IPS DF 6.9 (cell line): ENCODE data around the gene FOS.

Source experiments
- DNase-seq: peaks from one replicate; pipeline ENCODE4 v3.0.0-alpha.2; 2013; ENCODE audit warnings: low read depth, low spot score
- H3K27ac ChIP-seq: one replicate; pipeline ENCODE4 v1.5.1; 2013; ENCODE audit warnings: low read length, control low read depth
- H3K27me3 ChIP-seq: 2 replicates; pipeline ENCODE4 v1.6.1; 2013; ENCODE audit warnings: mild to moderate bottlenecking, low read length; ENCODE audit not compliant: control insufficient read depth, insufficient read depth
- H3K36me3 ChIP-seq: 2 replicates; pipeline ENCODE4 v1.6.1; 2013; ENCODE audit warnings: low read length; ENCODE audit not compliant: control insufficient read depth, insufficient read depth
- H3K4me1 ChIP-seq: 2 replicates; pipeline ENCODE4 v1.6.1; 2013; ENCODE audit warnings: low read length; ENCODE audit not compliant: control insufficient read depth, insufficient read depth
- H3K4me3 ChIP-seq: 2 replicates; pipeline ENCODE4 v1.5.1; 2013; ENCODE audit warnings: mild to moderate bottlenecking, low read length
- H3K9me3 ChIP-seq: 2 replicates; pipeline ENCODE4 v1.6.1; 2013; ENCODE audit warnings: low read length, inconsistent platforms; ENCODE audit not compliant: control insufficient read depth, insufficient read depth
- WGBS: extraction: QIAGEN DNeasy Blood & Tissue Kit; methylation state at CpG from one replicate; pipeline ENCODE4 v1.1.7; 2013; ENCODE audit warnings: mixed read lengths, missing lambda C conversion rate; ENCODE audit not compliant: insufficient read length, insufficient coverage; 5-methylcytosine and 5-hydroxymethylcytosine counted together

FOS gene

DNA sequence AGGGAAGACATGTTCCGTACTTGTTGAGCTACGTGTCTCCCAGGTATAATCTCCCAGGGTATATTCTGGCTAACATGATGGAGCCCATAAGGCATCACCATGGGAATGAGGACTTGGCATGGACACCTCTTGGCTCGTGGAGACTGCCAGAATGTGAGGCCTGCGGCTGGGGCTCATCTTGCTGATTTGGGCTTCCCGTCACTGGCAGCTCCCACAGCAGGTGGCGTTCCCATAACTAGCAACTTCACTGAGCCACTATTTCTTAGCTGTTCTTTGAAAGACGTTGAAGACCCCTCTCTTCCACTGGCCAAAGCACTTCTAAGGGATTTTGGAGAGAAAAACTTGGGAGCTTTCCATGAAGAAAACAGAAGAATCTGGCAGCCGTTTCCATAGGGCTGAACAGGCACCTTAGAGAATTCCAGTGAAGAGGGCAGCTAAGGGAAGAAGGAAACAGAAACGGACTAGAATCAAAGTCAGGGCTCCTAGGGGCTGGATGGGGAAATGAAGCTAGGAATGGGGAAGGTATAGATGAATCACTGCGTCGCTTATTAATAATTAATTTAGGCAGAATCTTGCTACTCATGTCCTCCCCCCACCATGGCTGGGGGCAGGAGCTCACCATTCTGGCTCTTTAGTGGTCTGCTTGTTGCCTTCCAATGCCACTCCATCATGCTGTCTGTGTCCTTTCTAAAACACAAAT is 39.7 kb upstream of the FOS start:
- WGBS, result no CpG with 5 or more reads among the region's 11 CpGs
- Histone ChIP-seq H3K27me3 (no peaks in the 10 kb centered on the region), H3K36me3 (no peaks in the 10 kb centered on the region), H3K4me3 (no peak overlapping the region), H3K27ac (no peak overlapping the region), H3K4me1 (no peaks in the 10 kb centered on the region), H3K9me3 (no peaks in the 10 kb centered on the region)
- no peak for DNase-seq

DNA sequence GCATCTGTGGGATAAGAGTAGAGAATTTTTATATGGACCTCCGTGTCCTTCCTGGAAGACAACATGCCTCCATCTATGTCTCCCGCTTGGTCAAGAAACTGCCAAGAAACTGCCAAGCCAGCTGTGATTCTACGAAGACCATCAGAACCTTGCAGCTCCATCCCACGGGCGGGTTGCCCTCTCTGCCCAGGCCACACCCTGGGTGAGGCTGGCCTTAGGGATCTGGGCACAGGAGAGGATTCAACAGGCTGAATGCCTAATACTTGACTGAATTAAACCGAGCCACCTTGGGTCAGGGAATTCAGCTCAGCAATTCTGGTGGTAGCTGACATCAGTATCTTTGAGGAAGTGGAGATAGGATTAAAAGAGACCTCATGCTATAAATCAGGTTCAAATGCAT is 37.8 kb upstream of the FOS start:
- WGBS, result no CpG with 5 or more reads among the region's 6 CpGs
- Histone ChIP-seq H3K4me3 (no peak overlapping the region), H3K9me3 (no peaks in the 10 kb centered on the region), H3K36me3 (no peaks in the 10 kb centered on the region), H3K4me1 (no peaks in the 10 kb centered on the region), H3K27ac (no peak overlapping the region), H3K27me3 (no peaks in the 10 kb centered on the region)
- DNase-seq, result no peak

DNA sequence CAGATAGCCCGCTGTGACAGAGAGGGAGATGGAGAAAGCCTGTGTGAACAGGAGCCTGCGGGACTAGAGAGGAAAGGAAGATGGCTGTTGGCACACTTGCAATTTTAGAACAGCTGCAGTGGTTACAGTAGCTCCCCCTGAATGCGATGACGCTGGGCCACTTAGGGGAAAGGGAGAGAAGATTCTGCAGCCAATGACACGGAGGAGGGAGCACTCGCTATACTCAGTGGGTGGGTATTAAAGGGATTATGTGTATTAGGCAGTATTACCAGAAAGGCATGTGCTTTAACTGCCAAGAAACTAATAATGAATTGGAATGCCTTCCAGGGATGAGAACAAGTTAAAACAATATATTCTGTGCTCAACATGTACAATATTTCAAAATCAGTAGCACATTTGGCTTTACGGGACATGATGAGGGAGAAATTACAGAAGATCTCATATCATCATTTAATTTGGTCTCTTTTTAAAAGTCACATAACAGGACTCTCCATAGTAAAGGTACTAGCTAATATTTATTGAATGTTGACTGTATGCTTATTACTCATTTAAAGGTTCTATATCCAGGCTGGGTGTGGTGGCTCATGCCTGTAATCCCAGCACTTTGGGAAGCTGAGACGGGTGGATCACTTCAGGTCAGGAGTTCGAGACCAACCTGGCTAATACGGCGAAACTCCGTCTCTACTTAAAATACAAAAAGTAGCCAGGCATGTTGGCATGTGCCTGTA is 35.9 kb upstream of the FOS start:
- no CpG with 5 or more reads among the region's 12 CpGs for WGBS
- Histone ChIP-seq H3K4me3 (no peak overlapping the region), H3K9me3 (no peaks in the 10 kb centered on the region), H3K27ac (no peak overlapping the region), H3K4me1 (no peaks in the 10 kb centered on the region), H3K36me3 (no peaks in the 10 kb centered on the region), H3K27me3 (no peaks in the 10 kb centered on the region)
- DNase-seq, result no peak

DNA sequence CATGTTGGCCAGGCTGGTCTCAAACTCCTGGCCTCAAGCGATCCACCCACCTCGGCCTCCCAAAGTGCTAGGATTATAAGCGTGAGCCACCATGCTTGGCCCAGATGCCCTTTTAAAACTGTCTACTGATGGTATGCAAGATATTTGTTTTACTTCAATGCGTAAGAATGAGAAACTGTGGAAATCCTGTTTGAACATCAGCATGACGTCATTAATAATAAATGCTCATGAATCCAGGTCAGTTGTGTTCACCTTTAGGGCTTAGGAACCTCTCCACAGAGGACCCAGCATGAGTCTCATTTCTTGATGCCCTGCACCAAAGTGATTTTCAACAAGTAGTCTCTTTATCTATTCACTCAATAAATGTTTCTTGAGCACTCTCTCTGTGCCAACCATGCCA is 34.5 kb upstream of the FOS start:
- H3K27ac ChIP-seq, result no peak overlapping the region
- DNase-seq, result no peak
- H3K27me3 ChIP-seq, result no peaks in the 10 kb centered on the region
- no peaks in the 10 kb centered on the region for H3K36me3 ChIP-seq
- WGBS, result no CpG with 5 or more reads among the region's 5 CpGs
- no peaks in the 10 kb centered on the region for H3K9me3 ChIP-seq
- no peaks in the 10 kb centered on the region for H3K4me1 ChIP-seq
- no peak overlapping the region for H3K4me3 ChIP-seq

DNA sequence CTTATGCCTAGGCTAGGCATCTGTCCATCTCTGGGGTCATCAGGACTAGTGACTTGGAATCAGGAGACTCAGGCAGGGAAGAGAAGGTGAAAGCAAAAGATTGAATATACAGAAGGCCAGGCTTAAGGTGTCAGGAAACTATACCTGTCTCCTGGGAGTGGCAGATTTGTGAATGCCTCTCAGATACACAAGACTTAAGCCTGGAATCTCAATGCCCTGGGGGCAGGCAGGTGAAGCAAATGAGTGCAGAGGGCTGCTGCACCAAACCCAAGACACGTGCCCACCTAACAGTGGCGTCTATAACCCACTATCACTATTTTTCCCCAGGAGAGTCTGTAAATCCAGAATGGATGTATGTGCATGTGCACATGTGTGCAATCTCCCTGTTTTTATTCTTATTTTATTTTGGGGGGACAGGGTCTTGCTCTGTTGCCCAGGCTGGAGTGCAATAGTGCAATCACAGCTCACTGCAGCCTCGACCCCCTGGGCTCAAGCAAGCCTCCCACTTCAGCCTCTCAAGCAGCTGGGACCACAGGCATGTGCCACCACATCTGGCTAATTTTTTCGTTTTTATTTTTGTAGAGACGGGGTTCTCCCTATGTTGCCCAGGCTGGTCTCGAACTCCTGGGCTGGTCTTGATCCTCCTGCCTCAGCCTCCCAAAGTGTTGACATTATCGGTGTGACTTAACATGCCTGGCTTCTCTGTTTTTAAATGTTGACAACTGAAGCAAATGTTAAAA is 31.9 kb upstream of the FOS start:
- H3K9me3 ChIP-seq, result no peaks in the 10 kb centered on the region
- H3K36me3 ChIP-seq, result no peaks in the 10 kb centered on the region
- H3K27ac ChIP-seq, result no peak overlapping the region
- H3K27me3 ChIP-seq, result no peaks in the 10 kb centered on the region
- H3K4me1 ChIP-seq, result no peaks in the 10 kb centered on the region
- H3K4me3 ChIP-seq, result no peak overlapping the region
- DNase-seq, result no peak
- WGBS, result no CpG with 5 or more reads among the region's 7 CpGs

DNA sequence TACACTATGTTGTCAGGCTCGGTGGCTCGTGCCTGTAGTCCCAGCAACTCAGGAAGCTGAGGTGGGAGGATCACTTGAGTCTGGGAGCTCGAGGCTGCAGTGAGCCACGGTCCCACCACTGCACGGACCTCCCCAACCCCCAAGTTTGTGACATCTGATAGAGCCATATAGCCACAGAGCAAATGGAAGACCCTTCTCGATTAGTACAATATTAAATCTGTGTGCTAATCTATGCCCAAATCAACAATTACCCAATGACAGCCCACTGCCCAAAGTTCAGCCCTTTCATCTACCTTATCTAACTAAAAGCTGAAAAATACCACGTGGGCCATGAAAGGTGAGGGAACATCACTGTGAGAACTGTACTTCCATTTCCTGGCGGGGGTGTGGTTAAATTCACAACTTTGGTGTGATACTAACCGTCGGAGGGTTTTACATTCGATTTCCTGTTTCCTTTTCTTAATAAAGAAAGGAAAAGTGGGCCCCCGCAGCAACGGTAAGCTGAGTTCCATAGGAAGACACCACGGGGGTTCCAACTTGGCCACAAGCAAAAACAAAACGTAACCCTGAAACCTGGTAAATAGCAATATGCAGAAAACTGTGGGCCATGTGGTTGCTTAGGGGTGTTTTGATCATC is 31.2 kb upstream of the FOS start:
- H3K9me3 ChIP-seq, result no peaks in the 10 kb centered on the region
- H3K27ac ChIP-seq, result no peak overlapping the region
- H3K4me3 ChIP-seq, result no peak overlapping the region
- no peaks in the 10 kb centered on the region for H3K27me3 ChIP-seq
- H3K36me3 ChIP-seq, result no peaks in the 10 kb centered on the region
- no CpG with 5 or more reads among the region's 15 CpGs for WGBS
- no peaks in the 10 kb centered on the region for H3K4me1 ChIP-seq
- no peak for DNase-seq

DNA sequence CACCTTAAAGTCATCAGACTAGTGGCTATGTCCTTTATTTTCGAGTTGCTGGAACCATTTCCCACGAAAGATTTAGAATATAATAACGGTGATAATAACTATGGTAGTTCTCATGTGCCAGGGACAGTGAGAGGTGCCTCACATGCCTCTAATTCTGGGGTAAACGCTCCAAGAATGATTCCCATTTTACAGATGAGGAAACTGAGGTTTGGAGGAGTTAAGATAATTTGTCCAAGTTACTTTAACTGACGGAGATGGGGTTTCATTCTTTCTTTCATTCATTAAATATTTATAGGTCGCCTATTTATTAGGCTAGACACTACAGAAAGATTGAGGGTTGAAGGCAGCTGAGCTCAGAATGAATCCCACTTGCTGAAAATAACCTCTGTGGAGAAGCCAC is 30.7 kb upstream of the FOS start:
- no CpG with 5 or more reads among the region's 6 CpGs for WGBS
- Histone ChIP-seq H3K9me3 (no peaks in the 10 kb centered on the region), H3K27me3 (no peaks in the 10 kb centered on the region), H3K4me3 (no peak overlapping the region), H3K27ac (no peak overlapping the region), H3K4me1 (no peaks in the 10 kb centered on the region), H3K36me3 (no peaks in the 10 kb centered on the region)
- DNase-seq, result no peak

DNA sequence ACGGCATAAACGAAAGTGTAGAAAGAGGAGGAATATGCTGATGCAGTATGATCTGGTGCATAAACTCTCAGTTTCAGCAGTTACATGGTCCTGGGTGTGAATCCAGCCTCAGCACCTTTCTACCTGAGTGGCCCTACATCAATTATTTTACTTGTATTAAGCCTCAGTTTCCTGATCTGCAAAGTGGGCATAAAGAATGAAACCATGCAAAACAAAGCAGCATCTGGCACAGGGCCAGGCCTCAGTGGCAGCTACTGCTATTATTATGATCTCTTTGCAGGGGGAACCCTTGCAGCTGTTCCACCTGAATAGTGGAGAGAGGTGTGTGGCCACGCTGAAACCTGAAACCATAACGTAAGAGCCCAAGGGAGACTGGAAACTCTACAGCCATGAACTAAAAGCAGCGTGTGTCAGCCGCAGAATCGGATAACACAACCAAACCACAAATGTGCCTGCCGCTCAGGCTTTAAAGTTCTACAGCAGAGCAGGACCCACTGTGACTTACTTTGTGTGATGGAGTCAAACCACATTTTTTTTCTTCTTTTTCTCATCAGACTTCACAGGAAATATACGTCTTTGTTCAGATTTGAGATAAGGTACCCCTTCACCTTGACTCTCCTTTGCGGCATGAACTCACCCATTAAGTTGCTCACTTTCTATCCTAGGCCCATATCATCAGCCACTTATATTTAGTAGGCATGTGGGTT is 29.2 kb upstream of the FOS start:
- Histone ChIP-seq H3K27ac (no peak overlapping the region), H3K27me3 (no peaks in the 10 kb centered on the region)

DNA sequence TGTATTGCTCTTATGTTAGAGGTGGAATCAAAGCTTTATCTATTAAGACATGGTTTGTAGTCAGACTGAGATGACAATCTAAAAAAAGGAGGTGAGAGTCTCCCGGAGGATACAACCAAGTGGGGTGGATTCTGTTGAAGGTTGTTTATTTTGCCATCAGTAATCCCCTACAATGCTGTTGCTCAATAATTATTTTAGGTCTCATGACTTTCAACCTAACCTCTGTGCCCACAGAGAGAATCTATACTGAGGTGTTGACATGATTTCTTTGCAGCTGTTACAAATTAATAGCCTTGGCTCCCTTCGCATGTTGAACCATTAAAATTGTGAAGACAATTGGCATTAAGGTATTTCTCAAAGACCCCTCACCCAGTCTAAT is 28.7 kb upstream of the FOS start:
- Histone ChIP-seq H3K4me1 (no peaks in the 10 kb centered on the region), H3K36me3 (no peaks in the 10 kb centered on the region), H3K27ac (no peak overlapping the region), H3K9me3 (no peaks in the 10 kb centered on the region), H3K4me3 (no peak overlapping the region), H3K27me3 (no peaks in the 10 kb centered on the region)
- no CpG with 5 or more reads among the region's 2 CpGs for WGBS
- DNase-seq, result no peak

More for the DNA sequence above, 29.2 kb upstream of the FOS start:
- Histone ChIP-seq H3K36me3 (no peaks in the 10 kb centered on the region), H3K4me1 (no peaks in the 10 kb centered on the region), H3K4me3 (no peak overlapping the region), H3K9me3 (no peaks in the 10 kb centered on the region)
- DNase-seq, result no peak
- no CpG with 5 or more reads among the region's 10 CpGs for WGBS

DNA sequence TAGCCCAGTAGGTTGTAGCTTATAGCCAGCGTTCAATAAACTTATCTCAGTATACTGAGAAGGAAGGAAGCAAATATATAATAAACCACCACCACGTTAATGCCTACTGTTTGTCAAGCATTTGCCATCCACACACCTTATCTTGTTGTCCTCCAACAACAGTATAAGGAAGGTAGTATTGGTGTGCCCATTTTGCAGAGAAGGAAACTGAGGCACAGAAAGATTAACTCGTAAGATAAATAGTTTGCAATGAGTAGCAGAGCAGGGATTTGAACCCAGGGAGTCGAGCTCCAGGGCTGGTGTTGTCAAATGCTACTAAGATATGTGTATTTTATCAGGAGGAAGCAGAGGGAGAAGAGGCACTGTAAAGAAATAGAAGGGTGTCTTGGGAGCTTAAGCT is 27.8 kb upstream of the FOS start:
- Histone ChIP-seq H3K4me3 (no peak overlapping the region), H3K27ac (no peak overlapping the region), H3K27me3 (no peaks in the 10 kb centered on the region), H3K36me3 (no peaks in the 10 kb centered on the region), H3K4me1 (no peaks in the 10 kb centered on the region), H3K9me3 (no peaks in the 10 kb centered on the region)
- no peak for DNase-seq
- WGBS, result no CpG with 5 or more reads among the region's 4 CpGs
